Mammary epithelial cell (primary cell): ENCODE results near the gene CYTL1.

Experiments
- CTCF ChIP-seq, 2 donors: IDR thresholded peaks in 1 of 2; conservative IDR thresholded peaks in 1 of 2; 2 replicates each; pipeline ENCODE4 v1.5.1; 2011 to 2012; ENCODE audit warnings: inconsistent platforms in 2 of 2, low read length in 2 of 2, mild to moderate bottlenecking in 2 of 2, control low read depth in 1 of 2, low read depth in 1 of 2; ENCODE audit not compliant: insufficient read depth in 1 of 2; ENCODE audit errors: extremely low read depth in 1 of 2
- EZH2 ChIP-seq: IDR thresholded peaks from 2 replicates; pipeline ENCODE4 v1.6.1; 2012; ENCODE audit warnings: low read length, inconsistent platforms, borderline replicate concordance

- TF ChIP-seq CTCF (conservative IDR thresholded peaks at IDR 0.05 in 1 of 2, IDR thresholded peaks at IDR 0.05 in 1 of 2; ENCODE audit: extremely low read depth in 1 of 2, insufficient read depth in 1 of 2, low read depth in 1 of 2, low read length in 2 of 2) = no peak
- TF ChIP-seq EZH2 = no peak
Observed at GRCh38 chr4:5029447-5029846, 10.2 kb upstream of the CYTL1 start.
